Activated T-helper 1 cell treated with anti-CD3 and anti-CD28 coated beads, Interleukin-12 subunit alpha, Interleukin-12 subunit beta, Interleukin-2, Interleukin-4 antibody, amounts not matched to agents 30 ng/mL and 10 ng/mL and 1 ng/mL, durations not matched to agents 14 hours and 24 hours and 36 hours (primary cell): Measurements from ENCODE around the gene SLC25A36. TPM values are rescaled to one million over a fixed set of nuclear protein-coding genes. Genes with fewer than 3 reads are reported as not detected.
"Not testable (repeated sequence)": the region's sequence is repeated elsewhere in the genome, so short reads cannot be mapped to it uniquely, and the experiment has no call there.

Experiments
- DNase-seq: peaks from one replicate; pipeline ENCODE4 v3.0.0; 2021; ENCODE audit warnings: low spot score
- H3K27ac Mint-ChIP-seq: one replicate; pipeline ENCODE4 v1.8.0; 2021; ENCODE audit warnings: mild to moderate bottlenecking, mixed read lengths
- H3K27me3 Mint-ChIP-seq: one replicate; pipeline ENCODE4 v1.8.0; 2022; ENCODE audit warnings: mild to moderate bottlenecking, moderate library complexity, mixed read lengths; ENCODE audit not compliant: insufficient read depth
- H3K36me3 Mint-ChIP-seq: one replicate; pipeline ENCODE4 v1.8.0; 2021; ENCODE audit warnings: low read depth, mixed read lengths
- H3K4me1 Mint-ChIP-seq: one replicate; pipeline ENCODE4 v1.8.0; 2021; ENCODE audit warnings: low read depth, mixed read lengths
- H3K4me3 Mint-ChIP-seq: one replicate; pipeline ENCODE4 v1.8.0; 2021; ENCODE audit warnings: mild to moderate bottlenecking, moderate library complexity, mixed read lengths
- H3K9me3 Mint-ChIP-seq: one replicate; pipeline ENCODE4 v1.8.0; 2021; ENCODE audit warnings: mixed read lengths
- intact Hi-C: fragments of 100-400 bp; cut with micrococcal nuclease; formaldehyde crosslinking; loops from one replicate; pipeline ENCODE4 v1.15.1; 2024
- total RNA-seq: library from RNA; stranded (reverse); gene quantifications from 2 replicates; pipeline ENCODE4 v1.2.3, GENCODE V29; 2022

The SLC25A36 gene
- total RNA-seq, 1 donor from 2014 or later: 49.5 TPM

DNA sequence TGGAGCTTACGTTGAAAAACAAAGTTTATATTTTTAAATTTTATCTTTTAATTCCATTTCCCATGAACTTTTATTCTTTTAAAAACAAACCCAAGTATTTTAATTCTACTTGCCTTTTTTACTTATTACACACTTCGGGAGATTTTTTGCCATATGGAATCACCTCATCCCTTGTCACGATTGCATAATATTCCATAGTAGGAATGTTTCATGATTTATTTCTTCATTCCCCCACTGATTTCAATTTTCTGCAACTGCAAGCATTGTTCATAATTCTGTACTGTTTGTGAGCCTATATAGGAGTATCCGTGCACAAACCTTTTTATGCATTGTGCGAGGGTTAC lies 574 bp upstream of the SLC25A36 start:
- peaks cover 36% of the 10 kb centered on the region for H3K4me1 Mint-ChIP-seq
- peaks cover 5% of the 10 kb centered on the region for H3K9me3 Mint-ChIP-seq
- H3K27ac Mint-ChIP-seq: peak overlapping the region; percentile 95
- H3K4me3 Mint-ChIP-seq: peak overlapping the region; percentile 92
- no peak for DNase-seq
- peaks cover 3% of the 10 kb centered on the region for H3K36me3 Mint-ChIP-seq
- peaks cover 17% of the 10 kb centered on the region for H3K27me3 Mint-ChIP-seq
- intact Hi-C loops: loop anchor here (2.0 to 10.0 kb wide), 8 partner anchors 290 to 1599 kb away; partner anchors contain the start of genes ATP1B3, MRPS22, NMNAT3 and PXYLP1

DNA sequence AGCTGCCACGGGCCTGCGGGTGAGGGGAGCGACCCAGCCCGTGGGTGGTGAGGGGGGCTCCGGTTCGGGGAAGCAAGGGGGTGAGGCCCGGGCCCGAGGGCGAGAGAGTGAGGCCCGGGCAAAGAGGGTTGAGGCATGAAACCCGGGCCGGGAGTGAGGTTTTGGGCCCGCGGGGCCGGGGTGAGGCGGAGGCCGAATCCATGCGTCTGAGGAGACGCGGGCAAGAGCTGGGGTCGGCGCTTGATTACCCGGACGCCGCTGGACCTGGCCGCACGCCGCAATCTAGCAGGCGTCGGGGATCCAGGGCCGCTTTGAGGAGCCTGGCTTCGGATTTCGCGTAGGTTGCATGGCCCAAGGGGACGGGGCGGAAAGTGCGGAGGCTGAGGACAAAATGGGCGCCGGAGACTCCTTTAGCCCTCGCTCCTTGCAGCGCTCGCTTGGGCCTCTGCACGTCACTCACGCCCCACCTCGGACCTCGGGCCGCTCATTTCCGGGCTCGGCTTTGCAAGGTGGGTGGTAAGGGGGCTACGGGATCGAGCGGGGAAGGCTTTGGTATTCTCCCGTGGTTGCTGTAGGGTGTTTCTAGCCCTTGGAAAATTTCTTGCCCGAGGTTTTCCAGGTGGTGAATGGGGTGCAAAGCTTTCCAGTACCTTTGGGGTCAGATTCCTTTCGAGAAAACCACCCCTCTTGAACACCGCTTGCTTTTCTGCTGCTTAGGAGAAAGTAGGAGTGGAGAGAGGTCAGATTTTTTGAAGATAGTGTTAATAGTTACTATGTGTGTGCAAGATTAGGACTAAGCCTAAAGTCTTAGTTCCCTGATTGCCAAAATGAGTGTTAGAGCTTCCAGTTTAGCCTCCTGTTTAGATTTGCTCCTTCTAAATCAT lies 827 bp downstream of the SLC25A36 start:
- Mint-ChIP-seq H3K9me3 (no peaks in the 10 kb centered on the region), H3K27me3 (peaks cover 5% of the 10 kb centered on the region), H3K27ac (peak overlapping the region; percentile 82), H3K4me1 (peaks cover 41% of the 10 kb centered on the region), H3K4me3 (peak overlapping the region; percentile 92), H3K36me3 (peaks cover 5% of the 10 kb centered on the region)
- intact Hi-C loops: loop anchor here (2.0 to 10.0 kb wide), 6 partner anchors 44 to 1600 kb away; partner anchors contain the start of genes MRPS22, NMNAT3 and TFDP2
- DNase-seq: peak; percentile 30

DNA sequence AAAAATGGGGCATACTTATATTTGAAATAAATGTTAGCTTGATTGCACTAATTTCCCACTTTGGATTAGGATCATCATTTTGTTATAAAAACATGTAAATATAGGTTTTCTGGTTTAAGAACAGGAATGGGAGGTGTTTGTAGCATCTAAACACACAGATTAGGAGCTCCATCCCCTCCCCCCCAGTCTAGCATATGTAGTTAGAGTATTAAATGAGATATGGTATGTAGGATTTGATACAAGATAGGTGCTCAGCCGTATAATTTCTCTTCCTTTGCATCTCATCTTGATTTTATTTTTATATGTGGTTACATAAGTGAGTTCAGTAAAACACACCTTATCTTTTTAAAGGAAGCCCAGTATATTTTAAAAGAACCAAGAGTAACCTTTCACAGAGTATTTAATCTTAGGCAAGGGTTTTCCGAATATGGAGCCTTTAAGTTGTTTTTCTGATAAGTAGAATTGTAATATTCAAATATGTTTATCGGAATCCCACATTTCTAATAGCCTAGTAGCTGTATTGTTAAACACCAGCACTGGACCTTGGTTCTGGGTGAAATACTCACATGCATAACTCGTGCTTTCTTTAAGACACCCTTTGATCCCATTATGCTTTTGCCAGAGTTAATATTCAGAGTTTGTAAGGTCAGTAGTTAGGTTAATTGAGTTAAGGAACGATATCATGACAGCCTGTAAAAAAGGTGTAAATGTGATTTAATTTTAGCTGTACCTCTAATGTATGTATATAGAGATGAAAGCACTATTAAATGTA lies 2.3 kb downstream of the SLC25A36 start:
- Mint-ChIP-seq H3K9me3 (no peaks in the 10 kb centered on the region), H3K4me3 (peak overlapping the region; percentile 92), H3K27me3 (peaks cover 2% of the 10 kb centered on the region), H3K27ac (no peak overlapping the region), H3K4me1 (peaks cover 44% of the 10 kb centered on the region), H3K36me3 (peaks cover 8% of the 10 kb centered on the region)
- no peak for DNase-seq
- intact Hi-C loops: loop anchor here (2.0 to 10.0 kb wide), 6 partner anchors 45 to 1602 kb away; partner anchors contain the start of genes MRPS22, NMNAT3 and TFDP2

DNA sequence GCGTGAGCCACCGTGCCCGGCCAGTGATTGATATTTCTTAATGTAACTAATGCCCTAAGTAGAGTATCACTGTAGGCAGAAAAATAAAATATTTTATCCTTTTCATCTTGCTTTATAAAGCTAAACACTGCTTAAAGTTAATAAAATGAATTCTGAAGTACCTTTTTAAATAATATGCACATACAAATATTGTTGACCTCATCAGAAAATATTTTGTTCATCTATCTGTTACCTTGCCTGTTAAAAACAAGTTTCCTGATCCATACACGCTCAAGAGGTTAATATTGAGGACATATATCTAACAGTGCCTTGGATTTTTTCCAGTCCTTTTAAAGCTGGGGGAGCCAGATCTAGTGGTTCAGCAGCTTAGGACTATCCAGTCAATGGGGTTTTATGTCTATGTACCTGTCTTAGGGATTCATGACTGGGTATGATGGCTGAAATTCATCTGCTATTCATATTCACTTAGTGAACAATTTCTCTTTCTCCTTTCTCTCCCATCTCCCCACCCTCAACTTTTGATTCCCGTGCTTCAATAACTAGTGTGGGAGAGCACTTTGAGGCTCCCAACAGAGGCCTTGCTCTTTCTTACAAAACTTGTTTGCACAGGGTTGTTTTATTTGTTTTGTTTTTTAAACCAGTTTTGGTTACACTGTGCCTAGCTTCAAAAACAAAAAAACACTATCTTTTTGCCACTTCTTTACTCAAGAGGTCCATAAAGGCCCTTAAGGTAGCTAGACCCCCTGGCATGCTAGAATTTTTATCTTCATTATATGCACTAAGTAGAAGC lies 7.0 kb downstream of the SLC25A36 start:
- Mint-ChIP-seq H3K36me3 (peaks cover 5% of the 10 kb centered on the region), H3K27ac (no peak overlapping the region), H3K9me3 (no peaks in the 10 kb centered on the region), H3K4me1 (peaks cover 23% of the 10 kb centered on the region), H3K27me3 (no peaks in the 10 kb centered on the region), H3K4me3 (no peak overlapping the region)
- no peak for DNase-seq
- intact Hi-C loops: loop anchor here (10.0 kb wide), 1 partner anchor 1554 kb away; no protein-coding TSS in a partner anchor

DNA sequence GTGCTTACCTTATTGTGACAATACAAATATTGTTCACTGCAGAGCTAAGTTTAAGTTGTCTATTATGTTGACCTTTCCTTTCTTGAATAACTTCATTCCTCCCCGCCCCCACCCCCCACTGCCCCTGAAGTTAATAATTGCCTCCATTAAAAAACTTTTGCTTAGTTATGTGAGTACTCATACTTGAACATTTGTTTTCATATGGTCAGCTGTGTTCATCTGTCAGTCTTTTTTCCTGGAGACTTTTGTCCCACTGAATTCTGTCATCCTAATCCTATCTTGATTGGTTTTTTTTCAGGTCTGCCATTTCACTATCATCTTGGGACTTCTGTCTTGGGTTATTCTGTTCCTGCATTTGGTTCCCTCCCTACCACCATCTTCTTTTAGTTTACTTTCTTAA lies 8.5 kb downstream of the SLC25A36 start:
- no peak for DNase-seq
- H3K4me1 Mint-ChIP-seq: peaks cover 15% of the 10 kb centered on the region
- H3K4me3 Mint-ChIP-seq: no peak overlapping the region
- no peaks in the 10 kb centered on the region for H3K9me3 Mint-ChIP-seq
- H3K27me3 Mint-ChIP-seq: no peaks in the 10 kb centered on the region
- no peak overlapping the region for H3K27ac Mint-ChIP-seq
- intact Hi-C loops: no loop called here
- H3K36me3 Mint-ChIP-seq: peaks cover 5% of the 10 kb centered on the region

DNA sequence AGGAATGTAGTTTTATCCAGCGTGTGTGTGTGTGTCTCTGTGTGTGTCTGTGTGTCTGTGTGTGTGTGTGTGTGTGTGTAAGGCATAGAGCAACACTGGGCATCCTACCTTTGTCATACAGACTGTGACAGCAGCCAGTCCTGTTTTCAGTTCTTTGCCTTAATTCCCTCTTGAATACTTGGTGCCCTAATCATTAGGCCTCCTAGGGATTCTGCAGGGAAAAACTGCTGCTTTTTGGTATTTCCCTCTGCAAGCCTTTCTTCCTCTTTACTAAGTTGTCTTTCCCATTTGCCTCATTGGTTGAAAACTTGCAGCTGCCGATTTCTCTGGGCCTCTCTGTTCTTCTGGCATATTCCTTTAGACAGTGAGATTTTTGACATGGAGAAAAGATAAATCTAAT lies 9.2 kb downstream of the SLC25A36 start:
- Mint-ChIP-seq H3K9me3 (no peaks in the 10 kb centered on the region), H3K36me3 (peaks cover 5% of the 10 kb centered on the region), H3K4me3 (no peak overlapping the region), H3K27me3 (no peaks in the 10 kb centered on the region), H3K4me1 (peaks cover 15% of the 10 kb centered on the region), H3K27ac (no peak overlapping the region)
- DNase-seq: no peak
- intact Hi-C loops: no loop called here

DNA sequence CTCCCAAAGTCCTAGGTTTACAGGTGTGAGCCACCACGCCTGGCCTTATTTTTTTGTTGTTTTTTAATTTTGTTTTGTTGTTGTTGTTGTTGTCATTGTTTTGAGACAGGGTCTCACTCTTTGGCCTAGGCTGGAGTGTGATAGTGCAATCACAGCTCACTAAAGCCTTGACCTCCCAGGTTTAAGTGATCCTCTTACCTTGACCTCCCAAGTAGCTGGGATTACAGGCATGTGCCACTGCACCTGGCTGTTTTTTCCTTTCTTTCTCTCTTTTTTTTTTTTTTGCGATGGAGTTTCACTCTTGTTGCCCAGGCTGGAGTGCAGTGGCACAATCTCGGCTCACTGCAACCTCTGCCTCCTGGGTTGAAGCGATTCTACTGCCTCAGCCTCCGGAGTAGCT lies 10.1 kb downstream of the SLC25A36 start:
- DNase-seq, intact Hi-C loops, H3K27ac Mint-ChIP-seq, H3K36me3 Mint-ChIP-seq, H3K27me3 Mint-ChIP-seq, H3K9me3 Mint-ChIP-seq, H3K4me3 Mint-ChIP-seq: not testable (repeated sequence)
- peaks cover 14% of the 10 kb centered on the region for H3K4me1 Mint-ChIP-seq

DNA sequence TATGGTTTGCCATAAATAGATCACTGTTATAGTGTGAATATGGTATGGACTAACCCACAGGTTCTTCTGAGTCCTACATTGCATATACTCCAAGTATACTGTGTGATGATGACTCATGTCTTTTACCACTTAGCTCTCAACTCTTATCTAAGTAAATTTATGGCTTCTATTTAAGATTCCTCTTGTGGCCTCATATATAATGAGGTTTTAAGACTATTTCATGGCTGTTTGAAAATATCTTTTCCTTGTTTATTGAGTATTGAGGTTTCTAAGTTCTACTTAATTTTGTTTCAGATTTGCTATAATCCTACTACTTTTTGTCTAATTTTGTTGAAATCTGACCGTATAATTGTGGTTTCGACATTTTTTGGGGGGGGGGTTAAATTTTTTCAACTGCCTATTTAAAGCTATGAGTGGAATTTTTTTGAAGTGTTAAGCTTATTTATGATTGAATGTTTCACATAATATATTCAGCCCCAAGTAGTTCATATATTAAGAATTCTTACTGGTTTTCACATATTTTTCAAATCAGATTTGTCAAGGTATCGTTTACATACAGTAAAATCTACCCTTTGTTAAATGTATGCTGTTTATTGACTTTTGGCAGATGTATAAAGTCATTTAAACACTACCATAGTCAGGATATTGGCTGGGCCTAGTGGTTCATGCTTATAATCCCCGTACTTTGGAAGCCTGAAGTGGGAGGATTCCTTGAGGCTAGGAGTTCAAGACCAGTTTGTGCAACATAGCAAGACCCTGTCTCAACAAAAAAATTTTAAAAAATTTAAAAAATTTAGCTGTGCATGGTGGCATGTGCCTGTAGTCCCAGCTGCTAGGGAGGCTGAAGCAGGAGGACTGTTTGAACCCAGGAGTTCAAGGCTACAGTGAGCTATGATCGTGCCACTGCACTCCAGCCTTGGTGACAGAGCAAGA lies 11.7 kb downstream of the SLC25A36 start:
- Mint-ChIP-seq H3K4me1 (peaks cover 13% of the 10 kb centered on the region), H3K36me3 (peaks cover 4% of the 10 kb centered on the region), H3K27ac (no peak overlapping the region), H3K4me3 (no peak overlapping the region), H3K27me3 (no peaks in the 10 kb centered on the region), H3K9me3 (no peaks in the 10 kb centered on the region)
- DNase-seq: no peak
- intact Hi-C loops: no loop called here

DNA sequence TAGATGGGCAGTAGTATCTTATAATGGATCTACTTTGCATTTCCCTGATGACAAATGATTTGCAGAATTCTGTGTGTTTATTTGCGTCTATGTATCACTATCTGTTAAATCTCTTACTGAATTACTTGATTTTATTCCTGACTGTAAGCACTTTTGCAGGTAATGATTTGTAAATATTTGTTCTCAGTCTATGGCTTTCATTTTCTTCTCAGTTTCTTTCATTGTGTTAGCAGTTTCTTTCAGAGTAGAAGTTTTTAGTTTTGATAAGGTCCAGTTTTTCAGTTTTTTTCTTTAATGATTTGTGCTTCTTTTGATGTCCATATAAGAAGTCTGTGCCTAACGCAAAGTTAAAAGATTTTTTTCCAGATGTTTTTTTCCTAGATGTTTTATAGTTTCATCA lies 12.9 kb downstream of the SLC25A36 start:
- Mint-ChIP-seq H3K9me3 (no peaks in the 10 kb centered on the region), H3K27me3 (no peaks in the 10 kb centered on the region), H3K27ac (no peak overlapping the region), H3K36me3 (peaks cover 7% of the 10 kb centered on the region), H3K4me1 (peaks cover 14% of the 10 kb centered on the region), H3K4me3 (no peak overlapping the region)
- no peak for DNase-seq
- intact Hi-C loops: no loop called here

DNA sequence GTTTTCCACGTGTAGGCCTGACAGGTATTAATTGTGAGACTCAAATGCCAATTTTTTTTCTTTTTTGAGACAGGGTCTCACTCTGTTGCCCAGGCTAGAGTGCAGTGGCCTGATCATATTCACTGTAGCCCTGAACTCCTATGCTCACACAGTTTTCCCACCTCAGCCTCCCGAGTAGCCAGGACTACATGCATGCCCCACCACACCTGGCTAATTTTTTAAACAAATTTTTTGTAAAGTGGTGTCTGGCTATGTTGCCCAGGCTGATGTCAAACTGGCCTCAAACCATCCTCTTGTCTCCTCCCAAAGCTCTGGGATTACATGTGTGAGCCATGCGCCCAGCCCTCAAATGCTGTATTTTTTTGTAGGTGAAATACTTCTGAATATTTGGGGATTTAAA lies 14.0 kb downstream of the SLC25A36 start:
- intact Hi-C loops: no loop called here
- Mint-ChIP-seq H3K9me3 (no peaks in the 10 kb centered on the region), H3K4me3 (no peak overlapping the region), H3K27me3 (no peaks in the 10 kb centered on the region), H3K27ac (no peak overlapping the region), H3K36me3 (peaks cover 13% of the 10 kb centered on the region), H3K4me1 (peaks cover 14% of the 10 kb centered on the region)
- DNase-seq: no peak

DNA sequence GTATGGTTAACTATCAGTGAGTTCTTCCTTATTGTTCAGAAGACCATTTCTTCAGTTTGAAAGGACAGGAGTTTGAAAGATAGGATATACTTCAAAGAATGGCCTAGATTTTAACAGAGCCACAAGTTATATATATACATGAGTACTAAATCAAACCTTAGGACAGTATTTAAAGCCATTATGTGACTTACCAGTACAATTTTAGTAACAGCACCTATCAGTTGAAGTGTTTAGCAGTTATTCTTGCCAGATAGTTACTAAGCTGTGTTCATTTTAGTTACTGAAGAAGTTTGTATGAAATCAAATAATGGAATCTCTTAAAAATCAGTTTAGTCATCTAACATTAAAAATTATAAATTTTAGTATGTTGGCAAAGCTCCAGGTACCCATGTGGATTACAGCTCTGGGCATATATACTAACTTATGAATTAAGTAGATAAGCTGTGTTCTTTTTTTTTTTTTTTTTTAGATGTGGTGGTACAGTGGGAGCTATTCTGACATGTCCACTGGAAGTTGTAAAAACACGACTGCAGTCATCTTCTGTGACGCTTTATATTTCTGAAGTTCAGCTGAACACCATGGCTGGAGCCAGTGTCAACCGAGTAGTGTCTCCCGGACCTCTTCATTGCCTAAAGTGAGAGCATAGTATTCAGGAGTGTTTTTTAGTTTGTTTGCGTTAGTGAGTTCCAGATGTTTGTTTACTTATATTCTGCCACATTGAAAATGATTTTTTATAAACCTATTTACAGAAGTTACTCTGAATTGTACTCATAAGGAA lies 14.6 kb downstream of the SLC25A36 start:
- no peaks in the 10 kb centered on the region for H3K27me3 Mint-ChIP-seq
- intact Hi-C loops: no loop called here
- H3K36me3 Mint-ChIP-seq: peaks cover 13% of the 10 kb centered on the region
- no peak overlapping the region for H3K4me3 Mint-ChIP-seq
- no peaks in the 10 kb centered on the region for H3K9me3 Mint-ChIP-seq
- H3K4me1 Mint-ChIP-seq: peaks cover 14% of the 10 kb centered on the region
- DNase-seq: no peak
- H3K27ac Mint-ChIP-seq: no peak overlapping the region
